Amniotic epithelial cell (primary cell): ENCODE data around the gene CNPY1.

Source experiments
- DNase-seq: peaks from one replicate; pipeline ENCODE4 v3.0.0-alpha.2; 2010; ENCODE audit warnings: low read depth

The CNPY1 gene

DNA sequence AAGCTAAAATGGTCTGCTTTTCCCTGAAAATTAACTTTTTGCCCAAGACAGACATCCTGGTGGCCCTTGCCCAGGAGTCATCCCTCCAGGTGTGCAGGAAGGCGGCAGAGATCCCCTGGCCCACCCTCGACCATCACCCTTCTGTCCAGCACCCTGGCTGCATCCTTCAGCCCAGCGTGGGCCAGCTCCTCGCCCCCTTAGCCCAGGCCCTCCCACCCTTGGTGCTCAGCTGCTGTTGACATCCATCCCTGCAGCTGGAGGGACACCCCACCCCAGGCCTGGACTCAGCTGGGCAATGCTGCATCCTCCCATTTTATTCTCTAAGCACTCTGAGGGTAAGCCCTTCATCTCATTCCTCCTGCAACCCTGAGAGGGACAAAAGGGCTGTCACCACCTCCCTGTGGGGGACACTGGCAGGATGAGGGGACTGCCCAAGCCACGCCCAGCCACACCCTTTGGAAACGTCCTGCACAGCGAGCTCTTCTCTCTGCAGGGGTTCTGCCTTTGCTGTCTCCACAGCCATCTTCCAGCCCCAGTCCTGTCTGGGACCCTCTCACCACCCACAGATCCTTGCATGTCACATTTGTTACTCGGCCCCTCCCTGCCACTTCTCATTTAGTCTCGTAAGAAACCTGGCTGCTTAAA is 57.8 kb downstream of the CNPY1 start:
- DNase-seq, result no peak

DNA sequence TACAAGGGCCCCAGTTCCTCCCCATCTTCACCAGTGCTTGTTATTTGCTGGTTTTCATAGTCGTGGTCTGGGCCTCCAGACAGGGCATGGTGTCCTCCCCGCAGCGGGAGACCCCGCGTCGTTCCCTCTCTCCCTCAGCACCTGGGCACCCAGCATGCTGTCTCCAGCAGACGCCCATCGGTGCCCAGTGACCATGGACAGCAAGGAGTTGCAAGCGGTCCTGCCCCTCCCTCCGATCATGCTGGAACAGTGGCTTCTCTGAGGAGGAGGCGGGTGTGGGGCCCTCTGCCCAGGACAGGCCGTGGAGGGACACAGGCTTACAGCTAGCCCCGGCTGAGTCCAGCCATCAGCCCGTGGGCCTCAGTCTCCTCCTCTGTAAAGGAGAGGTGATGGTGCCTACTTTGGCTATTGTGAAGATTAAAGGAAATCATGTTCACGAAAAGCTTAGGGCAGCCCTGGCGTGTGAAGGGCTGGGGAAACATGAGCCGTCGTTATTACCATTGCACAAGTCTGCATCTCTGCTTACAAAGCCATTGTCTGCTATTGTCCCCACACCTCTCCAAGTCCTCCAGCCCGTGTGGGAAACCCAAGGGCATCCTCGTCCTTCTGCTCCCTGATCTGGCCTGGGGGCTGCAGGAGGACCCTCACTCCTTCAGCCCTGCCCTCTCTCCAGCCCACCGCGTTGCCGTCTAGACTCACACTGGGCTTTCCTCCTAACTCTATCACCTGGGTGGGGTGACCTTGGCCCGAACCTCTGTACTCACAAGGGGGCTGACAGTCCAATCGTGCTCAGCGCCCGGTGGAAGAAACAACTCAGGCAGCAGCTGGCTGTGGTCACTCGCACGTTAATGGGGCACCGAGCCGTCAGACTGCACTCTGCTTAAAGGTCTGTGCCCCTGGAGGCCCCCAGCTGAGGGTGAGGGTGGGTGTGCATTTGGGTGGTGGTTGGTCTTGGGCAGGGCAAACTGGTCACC is 58.6 kb downstream of the CNPY1 start:
- no peak for DNase-seq

DNA sequence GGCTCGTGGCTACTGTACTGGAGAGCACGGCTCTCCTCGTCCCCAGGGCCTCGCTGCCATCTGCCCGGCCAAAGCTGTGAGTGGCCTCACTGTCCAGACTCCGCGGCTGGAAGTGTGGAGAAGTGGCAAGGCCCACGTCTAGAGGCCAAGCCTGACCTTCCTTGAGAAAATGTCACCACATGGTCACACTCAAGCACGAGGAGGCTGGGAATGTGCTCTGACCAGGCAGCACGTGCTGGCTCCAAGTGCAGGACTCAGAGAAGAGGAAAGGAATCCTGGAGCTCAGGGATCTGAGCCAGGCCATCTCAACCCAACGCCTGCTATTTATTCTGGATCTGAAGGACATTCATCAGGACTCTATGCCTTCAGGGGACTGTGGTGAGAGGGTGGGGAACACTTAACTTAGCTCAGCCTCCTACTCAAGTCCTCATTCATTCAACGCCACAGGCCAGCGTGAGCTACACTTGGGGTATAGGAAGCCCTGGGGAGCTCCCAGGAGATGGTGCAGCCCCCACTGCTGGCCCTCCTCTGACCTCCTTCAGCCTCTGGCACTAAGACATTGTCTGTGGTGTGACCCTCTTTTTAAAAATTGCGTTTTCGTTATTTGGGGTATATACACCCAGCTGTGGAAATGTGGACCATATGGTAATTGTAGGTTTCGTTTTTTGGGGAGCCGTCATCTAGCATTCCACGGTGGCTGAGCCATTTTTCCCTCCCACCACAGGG is 59.4 kb downstream of the CNPY1 start:
- no peak for DNase-seq

DNA sequence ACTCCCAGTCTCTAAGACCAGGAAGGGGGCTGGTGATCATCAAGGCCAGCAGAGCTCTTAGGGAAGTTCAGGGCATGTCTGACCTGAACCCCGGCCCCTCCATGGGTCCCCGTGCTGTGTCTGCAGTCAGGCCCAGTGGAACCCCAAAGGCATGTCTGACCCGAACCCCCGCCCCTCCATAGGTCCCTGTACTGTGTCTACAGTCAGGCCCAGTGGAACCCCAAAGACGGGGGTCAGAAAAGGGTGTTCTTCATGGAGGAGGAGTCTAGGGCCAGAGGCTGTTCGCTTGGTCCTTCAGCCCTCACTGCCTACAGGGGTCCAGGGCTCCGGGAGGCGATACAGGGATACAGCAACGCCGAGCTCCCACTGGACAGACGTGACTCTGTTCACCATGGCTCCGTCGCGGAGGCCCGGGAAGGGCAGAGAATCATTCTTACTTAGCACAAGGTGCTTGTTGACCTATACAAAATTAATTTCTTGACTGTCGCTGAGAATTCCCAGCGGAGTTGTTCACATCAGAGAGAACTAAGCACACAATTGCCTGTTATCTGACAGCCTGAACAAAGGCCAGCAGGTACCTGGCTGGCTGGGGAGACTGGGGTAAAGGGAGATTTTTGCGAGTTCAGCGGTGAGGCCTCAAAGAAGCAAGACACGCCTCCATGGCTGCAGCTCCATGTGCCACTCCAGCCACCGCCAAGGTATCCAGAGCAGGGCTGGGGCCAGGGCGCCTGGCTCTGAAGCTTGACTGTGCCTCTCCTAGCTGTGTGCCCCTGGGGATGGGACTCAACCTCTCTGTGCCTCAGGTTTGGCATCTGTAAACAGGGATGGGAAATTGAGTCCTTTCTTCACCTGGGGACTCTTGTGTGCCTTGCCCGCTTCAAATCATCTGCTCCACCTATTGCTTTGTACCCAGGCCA is 61.6 kb downstream of the CNPY1 start:
- no peak for DNase-seq

DNA sequence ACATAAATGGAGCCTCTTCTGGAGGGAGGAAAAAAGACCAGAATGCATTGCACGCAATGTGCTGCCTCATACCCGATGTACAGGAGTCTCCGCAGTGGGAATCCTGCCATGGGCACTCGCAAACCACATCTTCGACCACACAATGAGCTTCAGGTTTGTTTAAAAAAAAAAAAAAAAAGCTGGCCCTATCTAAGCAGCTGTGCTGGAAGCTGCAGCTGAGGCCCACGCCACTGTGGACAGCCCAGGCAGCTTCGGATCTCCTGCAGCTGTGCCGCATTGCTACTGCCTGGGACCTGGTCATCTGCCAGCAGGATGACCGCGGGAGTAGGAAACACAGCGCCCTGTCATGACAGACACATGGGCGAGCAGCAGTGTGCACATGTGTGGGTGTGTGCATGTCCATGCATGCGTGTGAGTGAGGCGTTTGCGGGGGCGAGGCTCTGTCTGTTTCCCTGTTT is 62.5 kb downstream of the CNPY1 start:
- no peak for DNase-seq

DNA sequence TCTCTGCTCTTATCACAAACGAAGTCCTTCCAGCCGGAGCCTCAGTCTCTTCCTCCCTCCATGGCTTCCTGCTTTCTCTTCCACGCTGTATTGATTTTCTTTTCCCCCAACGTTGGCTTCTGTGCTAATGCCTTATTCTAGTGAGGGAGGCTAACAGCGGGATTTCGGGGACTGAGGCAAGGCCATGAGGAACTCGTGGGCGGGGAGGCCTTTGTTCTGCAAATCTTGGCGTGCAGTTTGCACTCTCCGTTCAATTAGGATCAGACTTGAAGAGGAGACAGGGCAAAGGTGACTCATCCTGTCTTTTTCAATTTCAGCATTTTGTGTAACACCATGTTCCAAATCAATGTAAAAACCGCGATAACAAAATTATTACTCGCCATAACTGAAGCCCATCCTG is 63.1 kb downstream of the CNPY1 start:
- DNase-seq, result no peak

DNA sequence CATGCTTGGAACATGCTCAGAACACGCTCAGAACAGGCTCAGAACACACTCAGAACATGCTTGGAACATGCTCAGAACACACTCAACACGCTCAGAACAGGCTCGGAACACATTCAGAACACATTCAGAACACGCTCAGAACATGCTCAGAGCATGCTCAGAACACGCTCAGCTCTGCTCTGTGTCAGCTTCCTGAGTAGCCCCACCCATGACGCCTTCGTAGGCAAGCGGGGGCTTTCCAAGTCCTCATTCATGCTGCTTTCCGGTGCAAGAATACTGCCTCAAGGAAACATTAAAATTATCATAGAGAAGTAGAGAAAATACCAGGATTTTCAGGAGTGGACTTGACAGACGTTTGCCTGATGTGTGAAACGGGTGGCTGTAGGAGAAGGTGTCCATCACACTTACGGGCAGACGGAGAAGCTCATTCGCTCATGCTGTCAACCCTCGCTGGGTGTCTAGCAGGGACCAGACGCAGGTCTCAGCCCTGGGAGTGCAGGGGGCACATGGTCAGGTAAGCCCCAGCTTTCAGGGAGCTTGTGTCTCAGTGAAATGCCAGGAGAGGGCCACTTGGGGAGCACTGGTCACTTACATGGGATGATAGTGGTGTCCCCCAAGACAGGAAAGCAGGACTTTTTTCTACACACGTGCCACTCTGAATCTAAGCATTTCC is 63.7 kb downstream of the CNPY1 start:
- no peak for DNase-seq

DNA sequence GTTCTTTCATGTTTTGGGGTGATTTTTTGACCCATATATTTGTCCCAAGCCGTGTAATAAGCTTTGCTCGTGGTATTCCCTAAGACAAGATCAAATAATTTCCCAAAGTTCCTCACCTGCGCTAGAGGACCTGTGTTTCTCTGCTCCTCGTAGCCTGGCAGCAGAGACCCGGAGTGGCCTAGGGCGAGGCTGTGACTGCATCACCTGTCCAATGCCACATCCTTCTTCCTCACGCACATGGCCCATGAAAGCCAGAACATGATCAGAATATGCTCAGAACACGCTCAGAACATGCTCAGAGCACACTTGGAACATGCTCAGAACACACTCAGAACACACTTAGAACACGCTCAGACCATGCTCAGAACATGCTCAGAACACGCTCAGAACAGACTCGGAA is 64.6 kb downstream of the CNPY1 start:
- no peak for DNase-seq

DNA sequence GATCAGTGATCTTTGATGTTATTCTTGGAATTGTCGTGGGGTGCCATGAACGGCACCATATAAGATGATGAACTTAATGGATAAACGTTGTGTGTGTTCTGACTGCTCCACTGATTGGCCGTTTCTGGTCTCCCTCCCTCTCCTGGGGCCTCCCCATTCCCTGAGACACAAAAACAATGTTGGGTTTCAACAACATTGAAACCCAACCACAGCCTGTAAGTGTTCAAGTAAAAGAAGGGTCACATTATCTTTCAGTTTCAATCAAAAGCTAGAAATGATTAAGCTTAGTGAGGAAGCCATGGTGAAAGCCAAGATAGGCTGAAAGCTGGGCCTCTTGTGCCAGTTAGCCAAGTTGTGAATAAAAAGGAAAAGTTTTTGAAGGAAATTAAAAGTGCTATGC is 68.9 kb downstream of the CNPY1 start:
- no peak for DNase-seq

DNA sequence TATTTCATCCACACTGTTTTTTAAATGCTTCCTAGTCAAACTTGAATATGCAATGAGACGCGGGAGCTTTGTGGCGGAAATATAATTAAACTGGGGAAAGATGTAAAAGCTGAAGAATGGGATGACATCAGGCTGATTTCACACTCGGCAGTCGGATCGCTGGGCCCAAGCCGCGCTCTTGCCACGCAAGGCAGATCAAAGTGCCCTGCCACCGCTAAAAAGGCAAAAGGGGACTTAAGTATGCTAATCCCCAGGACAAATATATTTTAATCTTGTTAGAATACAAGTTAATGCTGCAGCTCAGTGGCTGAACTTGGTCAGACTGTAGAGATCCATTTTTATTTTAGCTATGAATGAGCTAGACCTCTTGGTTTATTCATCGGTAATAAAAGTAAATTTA is 74.6 kb downstream of the CNPY1 start:
- DNase-seq, result no peak

DNA sequence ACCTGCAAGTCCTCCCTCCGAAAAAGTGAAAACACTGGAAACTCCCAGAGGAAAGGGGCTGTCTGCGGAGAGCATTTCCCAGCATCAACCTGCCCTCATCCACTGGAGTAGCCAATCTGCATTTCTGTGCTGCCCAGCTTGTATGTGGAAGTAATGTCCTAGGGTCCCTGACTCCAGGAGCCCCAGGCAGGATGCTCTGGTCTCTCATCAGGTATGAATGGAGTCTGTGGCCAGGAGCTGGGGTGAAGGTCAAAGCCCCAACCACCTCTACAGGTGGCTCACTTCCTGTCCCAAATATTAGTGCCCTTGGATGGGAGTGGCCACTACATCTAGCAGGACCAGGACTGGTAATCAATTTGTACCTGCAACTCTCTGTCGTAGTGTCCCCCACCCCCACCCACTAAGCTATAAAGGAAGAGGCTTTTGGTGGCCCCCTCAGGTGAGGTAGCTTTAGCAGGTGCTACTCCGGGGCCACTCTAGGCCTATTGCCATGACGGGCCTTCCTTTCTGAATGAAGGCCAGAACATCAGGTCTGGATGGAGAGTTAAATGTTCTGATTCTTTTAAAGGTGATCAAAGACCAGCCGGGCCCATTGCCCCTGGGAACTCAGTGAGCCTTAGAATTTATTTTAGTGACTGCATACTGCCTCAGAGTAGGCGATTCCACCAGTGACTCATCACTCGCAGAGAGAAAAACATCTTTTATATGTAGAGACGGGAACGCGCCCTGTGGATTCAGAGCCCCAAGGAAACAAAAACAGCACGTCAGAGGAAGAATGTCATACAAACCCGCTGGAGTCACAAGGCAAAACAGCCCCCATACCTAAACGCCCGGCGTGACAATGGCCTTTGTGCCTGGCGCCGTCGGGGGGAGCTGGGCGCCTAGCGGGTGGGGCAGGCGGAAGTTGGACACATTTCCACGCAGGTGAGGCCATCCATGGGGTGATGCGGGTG is 75.4 kb downstream of the CNPY1 start:
- DNase-seq, result no peak

DNA sequence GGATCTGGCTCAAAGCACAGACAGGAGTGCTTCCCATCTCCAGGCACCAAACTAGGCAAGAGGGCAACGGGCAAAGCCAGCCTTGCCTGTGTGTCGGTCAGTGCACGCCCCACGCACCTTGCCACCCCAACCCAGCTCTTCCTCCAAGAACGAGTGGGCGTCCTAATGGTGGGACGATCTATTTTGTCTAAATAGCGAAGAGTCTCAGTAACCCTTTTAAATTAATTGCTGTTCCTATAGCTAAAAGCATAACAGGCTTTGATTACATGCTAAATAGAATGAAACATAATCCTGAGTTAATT is 76.2 kb downstream of the CNPY1 start:
- no peak for DNase-seq

DNA sequence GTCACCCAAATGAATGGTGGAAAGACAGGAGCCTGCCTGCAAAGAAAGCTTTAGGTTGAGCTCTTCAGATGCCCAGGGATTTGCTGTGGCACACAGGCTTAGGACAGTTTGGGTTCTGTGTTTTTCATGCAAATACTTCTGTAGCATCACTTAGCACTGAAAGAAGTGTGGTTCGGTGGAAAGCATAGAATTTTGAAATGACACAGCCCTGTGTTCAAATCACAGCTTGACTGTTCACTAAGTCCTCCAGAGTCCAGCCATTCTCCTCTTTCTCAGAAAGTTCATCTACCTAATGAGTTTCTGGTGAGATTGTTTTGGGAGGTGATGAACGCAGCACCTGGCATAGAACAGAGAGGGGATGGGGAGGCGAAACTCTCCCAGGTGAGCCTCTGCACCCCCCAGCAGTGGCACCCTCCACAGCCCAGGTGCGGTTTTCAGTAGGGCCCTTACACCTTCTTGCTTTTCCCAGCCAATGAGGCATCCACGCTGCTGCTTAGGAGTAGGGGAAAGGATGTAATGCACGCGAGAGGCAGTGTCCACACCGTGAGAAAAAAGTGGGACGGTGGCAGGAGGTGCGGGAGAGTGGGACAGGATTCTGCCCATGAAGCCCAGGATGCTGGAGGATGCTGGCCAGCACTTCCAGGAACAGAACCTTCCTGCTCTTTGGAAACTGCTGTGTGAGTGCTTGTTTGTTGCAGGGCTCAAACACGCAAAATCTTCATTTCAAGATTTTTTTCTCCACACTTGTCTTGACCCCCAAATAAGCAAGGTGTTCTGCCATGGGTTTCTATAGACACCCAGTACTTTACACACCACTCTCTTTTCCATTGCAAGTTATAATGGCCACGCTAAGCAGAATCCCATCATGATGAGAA is 76.8 kb downstream of the CNPY1 start:
- DNase-seq, result no peak

DNA sequence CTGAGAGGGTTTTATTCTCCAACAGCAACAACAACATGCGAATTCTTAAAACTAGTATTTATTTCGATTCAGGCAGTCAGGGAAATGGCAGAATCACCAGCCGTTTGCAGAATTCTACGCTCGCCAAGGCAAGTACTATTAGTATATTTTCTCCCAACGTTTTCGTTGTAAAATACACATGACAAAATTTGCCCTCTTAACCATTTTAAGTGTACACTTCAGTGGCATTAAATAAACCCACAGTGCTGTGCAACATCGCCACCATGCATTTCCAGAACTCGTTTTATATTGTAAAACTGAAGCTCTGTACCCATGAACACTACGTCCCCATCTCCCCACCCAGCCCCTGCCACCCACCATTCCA is 77.6 kb downstream of the CNPY1 start:
- DNase-seq, result no peak

DNA sequence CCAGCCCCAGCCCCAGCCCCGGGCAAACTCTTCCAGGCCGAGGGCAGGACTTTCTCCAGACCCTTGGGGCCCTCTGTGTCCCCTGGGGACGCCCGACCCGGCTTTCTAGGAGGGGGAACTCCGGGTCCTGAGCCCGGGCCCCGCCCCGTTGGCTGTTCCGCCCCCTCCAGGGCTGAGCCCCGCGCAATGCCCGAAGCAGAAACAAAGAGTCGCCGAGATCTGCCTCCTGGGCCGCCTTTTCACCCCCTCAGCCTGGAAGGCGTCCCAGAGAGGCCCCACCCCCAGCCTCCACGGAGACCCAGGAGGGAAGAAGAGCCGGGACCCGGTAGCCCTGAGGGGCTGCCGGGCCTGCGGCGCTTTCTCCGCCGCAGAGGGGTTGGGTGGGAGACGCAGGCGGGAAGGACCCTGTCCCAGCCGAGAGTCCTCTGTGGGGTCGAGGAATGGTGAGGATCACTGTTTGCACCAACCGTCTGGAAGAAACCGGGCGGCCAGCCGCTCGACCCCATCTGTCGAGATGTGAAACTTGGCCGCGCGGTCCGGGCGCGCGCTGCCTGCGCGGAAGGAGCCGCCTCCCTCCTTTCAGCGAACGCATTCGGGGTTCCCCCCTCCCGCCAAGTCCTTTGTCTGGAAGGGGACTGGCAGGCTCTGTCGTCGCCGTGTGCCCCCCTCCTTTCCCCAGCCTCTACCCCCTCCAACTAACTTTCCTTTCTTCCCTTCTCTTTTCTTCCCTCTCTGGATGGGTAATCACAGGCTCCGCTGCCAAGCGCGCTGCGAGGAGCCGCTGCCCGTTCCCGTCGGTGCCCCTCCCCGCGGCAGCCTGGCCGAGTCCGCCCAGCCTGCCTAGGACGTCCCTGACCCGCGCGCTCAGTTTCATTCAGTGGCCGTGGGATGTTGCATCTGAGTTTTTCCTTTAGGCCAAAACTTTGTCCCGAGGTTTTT is 78.2 kb downstream of the CNPY1 start:
- no peak for DNase-seq

DNA sequence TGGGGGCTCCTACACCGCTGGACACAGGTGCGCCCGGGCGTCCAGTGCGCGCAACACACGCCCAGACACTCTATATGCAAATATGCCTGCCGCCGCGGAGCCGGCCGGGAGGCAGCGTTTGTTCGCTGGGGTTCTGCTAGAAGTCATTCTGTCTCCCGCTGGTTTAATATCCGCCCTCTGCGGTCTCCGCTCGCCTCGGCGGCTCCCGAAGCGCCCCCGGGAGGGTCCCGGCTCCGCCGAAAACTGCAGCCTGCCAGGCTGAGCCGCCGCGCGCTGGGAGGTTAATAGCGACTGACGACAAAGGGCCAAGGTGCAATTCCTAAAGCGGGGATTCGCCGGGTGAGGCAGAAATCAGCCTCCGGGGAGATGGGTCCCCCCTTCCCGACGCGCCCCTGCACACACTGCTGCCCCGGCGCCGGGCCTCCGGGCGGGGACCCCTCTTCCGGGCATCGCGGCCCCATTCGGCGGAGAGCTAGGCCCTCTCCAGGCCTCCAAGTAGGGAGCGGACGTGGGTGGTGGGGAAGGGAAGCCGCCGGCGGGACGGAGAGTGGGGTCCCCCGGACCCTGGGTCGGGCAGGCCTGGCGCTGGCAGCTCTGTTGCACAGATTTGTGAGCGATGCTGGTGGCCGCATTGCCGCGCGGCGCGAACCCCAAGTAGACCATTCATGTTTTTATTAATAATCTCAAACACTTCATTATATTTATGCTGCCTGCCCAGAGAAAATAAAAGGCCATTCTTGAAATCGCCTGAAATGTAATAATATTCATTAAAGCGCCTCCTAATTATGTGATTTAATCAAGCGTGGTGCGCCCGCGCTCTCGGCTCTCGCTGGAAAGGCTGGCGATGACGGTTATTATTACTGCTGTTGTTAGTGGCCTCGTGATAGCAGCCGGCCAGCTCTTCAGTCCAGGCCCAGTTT is 79.3 kb downstream of the CNPY1 start:
- DNase-seq, result no peak
